Measurements from ENCODE around the gene VMP1.

VMP1 gene

GRCh38 chr17:59858167-59858816, 150.8 kb downstream of the VMP1 start:
- ChIA-PET CTCF (interaction anchor here (0.8 to 2.9 kb wide), 9 partner anchors 10 to 178 kb away, joined by 3 to 13 read pairs (median 4); no protein-coding TSS in a partner anchor), POLR2A (interaction anchor here (1.3 to 1.5 kb wide), 3 partner anchors 13 to 105 kb away, joined by 4 to 16 read pairs (median 11); no protein-coding TSS in a partner anchor)
- H3K4me3 ChIP-seq (ENCODE audit: low read depth, low read length): no peak overlapping the region
- no peak overlapping the region for H3K27ac ChIP-seq (ENCODE audit: extremely low read depth, low read depth, low read length)
- H3K4me1 ChIP-seq (ENCODE audit: control insufficient read depth, insufficient read depth, low read length): no peaks in the 10 kb centered on the region
- no peaks in the 10 kb centered on the region for H3K9me3 ChIP-seq (ENCODE audit: control insufficient read depth, insufficient read depth, low read depth, low read length)
- no peak for TF ChIP-seq ZNF174 (tag by site-specific recombination; IDR thresholded peaks at IDR 0.05)
- TF ChIP-seq ZNF707 (tag by site-specific recombination; IDR thresholded peaks at IDR 0.05): no peak
- TF ChIP-seq ZNF121 (tag by site-specific recombination; IDR thresholded peaks at IDR 0.05): no peak
- no peak for TF ChIP-seq ZNF558 (tag by site-specific recombination; IDR thresholded peaks at IDR 0.05)
- no peak for TF ChIP-seq ZBTB21 (tag by site-specific recombination; IDR thresholded peaks at IDR 0.05)
- TF ChIP-seq ZNF341 (tag by site-specific recombination; IDR thresholded peaks at IDR 0.05; ENCODE audit: low read depth): no peak
- no peak for TF ChIP-seq ZXDB (tag by site-specific recombination; IDR thresholded peaks at IDR 0.05)
- no peak for TF ChIP-seq PRDM10 (tag by site-specific recombination; IDR thresholded peaks at IDR 0.05)
- TF ChIP-seq ZNF677 (tag by site-specific recombination; IDR thresholded peaks at IDR 0.05): no peak
- TF ChIP-seq ZNF610 (tag by site-specific recombination; IDR thresholded peaks at IDR 0.05; ENCODE audit: borderline replicate concordance): no peak
- TF ChIP-seq PATZ1 (tag by site-specific recombination; IDR thresholded peaks at IDR 0.05): no peak
- peaks cover 21 to 23% of the 10 kb centered on the region in 2 experiments for H3K36me3 ChIP-seq (ENCODE audit: control insufficient read depth in 2 of 2, insufficient read depth in 1 of 2, low read length in 2 of 2)

- CTCF ChIA-PET: interaction anchor here (0.6 to 2.9 kb wide), 15 partner anchors 10 to 299 kb away, joined by 3 to 13 read pairs (median 3); no protein-coding TSS in a partner anchor
- Histone ChIP-seq H3K9me3 (ENCODE audit: control insufficient read depth, insufficient read depth, low read depth, low read length) (no peaks in the 10 kb centered on the region), H3K4me1 (ENCODE audit: control insufficient read depth, insufficient read depth, low read length) (no peaks in the 10 kb centered on the region), H3K4me3 (ENCODE audit: low read depth, low read length) (no peak overlapping the region), H3K36me3 (ENCODE audit: control insufficient read depth in 2 of 2, insufficient read depth in 1 of 2, low read length in 2 of 2) (peaks cover 27 to 30% of the 10 kb centered on the region in 2 experiments), H3K27ac (ENCODE audit: extremely low read depth, low read depth, low read length) (no peak overlapping the region)
- POLR2A ChIA-PET: interaction anchor here (0.6 to 1.5 kb wide), 7 partner anchors 8 to 105 kb away, joined by 3 to 13 read pairs (median 4); partner anchors contain the start of genes RPS6KB1 and TUBD1
- TF ChIP-seq BCL6B (tag by site-specific recombination; IDR thresholded peaks at IDR 0.05) (no peak), ZNF791 (tag by site-specific recombination; IDR thresholded peaks at IDR 0.05) (no peak), ZBTB48 (tag by site-specific recombination; IDR thresholded peaks at IDR 0.05) (no peak), ZSCAN30 (tag by site-specific recombination; IDR thresholded peaks at IDR 0.05) (no peak), ZBTB17 (tag by site-specific recombination; IDR thresholded peaks at IDR 0.05) (no peak), BCL11B (tag by site-specific recombination; IDR thresholded peaks at IDR 0.05; ENCODE audit: low read depth) (no peak), TSHZ1 (tag by site-specific recombination; IDR thresholded peaks at IDR 0.05; ENCODE audit: borderline replicate concordance) (no peak), ZIC2 (tag by site-specific recombination; IDR thresholded peaks at IDR 0.05) (no peak), ZNF114 (tag by site-specific recombination; IDR thresholded peaks at IDR 0.05) (no peak), ZNF121 (tag by site-specific recombination; IDR thresholded peaks at IDR 0.05) (no peak), GLI4 (tag by site-specific recombination; IDR thresholded peaks at IDR 0.05) (no peak)
Observed at GRCh38 chr17:59858932-59859331, 151.5 kb downstream of the VMP1 start.
